Renal pelvis (tissue), 4 donors: Measurements from ENCODE around the gene OR13C8. TPM values are rescaled to one million over a fixed set of nuclear protein-coding genes. Genes with fewer than 3 reads are reported as not detected.

ENCODE experiments used
- DNase-seq: peaks from one replicate; pipeline ENCODE4 v3.0.0-alpha.2; 2013
- polyA plus RNA-seq, 3 donors: library from polyadenylated mRNA; unstranded; fragments of 120-200 nt; gene quantifications; one replicate each; pipeline ENCODE4 v1.2.1, GENCODE V29; 2013; ENCODE audit not compliant: insufficient read length in 3 of 3

OR13C8 gene
- polyA plus RNA-seq, 3 donors, result not detected

GRCh38 chr9:104608336-104608735 lies 39.4 kb downstream of the OR13C8 start:
- DNase-seq, result no peak

- no peak for DNase-seq
These were observed 42.2 kb downstream of the OR13C8 start for GRCh38 chr9:104611213-104611612.

GRCh38 chr9:104617418-104617817 lies 48.5 kb downstream of the OR13C8 start:
- DNase-seq, result no peak

GRCh38 chr9:104618104-104618503 lies 49.1 kb downstream of the OR13C8 start, which contains the start of gene OR13C9:
Gene OR13C9 (minus strand): TSS chr9:104618204. CDS start chr9:104618204, 0 bp downstream.
- no peak for DNase-seq

Other genes starting within 250 kb of the OR13C8 start
- not detected for gene OR13F1, start 64.9 kb upstream of the OR13C8 start, polyA plus RNA-seq
- gene OR13C4, start 42.0 kb upstream of the OR13C8 start, polyA plus RNA-seq, result not detected
- not detected for gene OR13C3, start 32.3 kb upstream of the OR13C8 start, polyA plus RNA-seq
- not detected for gene OR13C5, start 30.2 kb downstream of the OR13C8 start, polyA plus RNA-seq
- gene OR13C2, start 36.5 kb downstream of the OR13C8 start, polyA plus RNA-seq, result under 1 TPM in 1 of 3 donors, not detected in 2; 0.09 TPM
- not detected for gene OR13C9, start 49.0 kb downstream of the OR13C8 start, polyA plus RNA-seq
- not detected for gene OR13D1, start 125.3 kb downstream of the OR13C8 start, polyA plus RNA-seq
- 10 to 100 TPM; 45.6 to 51.4 (median 50.8) TPM for gene NIPSNAP3A, start 178.5 kb downstream of the OR13C8 start, polyA plus RNA-seq
- 10 to 100 TPM in 2 of 3 donors, 1 to 10 TPM in 1; 8.8 to 15.2 (median 14.9) TPM for gene NIPSNAP3B, start 195.0 kb downstream of the OR13C8 start, polyA plus RNA-seq